Measurements from ENCODE around the gene LDAH. TPM values are rescaled to one million over a fixed set of nuclear protein-coding genes. Genes with fewer than 3 reads are reported as not detected.

LDAH gene
- total and polyA plus RNA-seq, 10 of the 15 experiments (the other 5 are each of a cell fraction or from before 2014, with no cell fraction given) = 17.9 to 44.7 (median 30.0) TPM

DNA sequence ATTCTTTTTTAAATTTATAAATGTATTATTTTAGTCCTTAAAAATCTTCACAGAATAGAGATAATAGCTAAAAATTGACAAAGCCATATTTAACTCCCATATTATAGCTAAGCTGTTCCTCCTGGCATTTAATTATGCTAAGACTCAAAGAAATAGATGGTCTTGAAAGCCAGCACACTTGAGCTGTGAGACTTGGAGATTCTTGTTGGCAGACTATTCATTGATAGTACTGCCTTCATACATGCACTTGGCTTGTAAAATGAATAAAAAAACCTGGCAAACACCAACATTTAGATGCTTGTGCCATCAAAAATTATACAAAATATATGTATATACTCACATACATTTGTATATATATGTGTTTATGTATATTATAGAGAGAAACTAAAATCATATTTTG is 9.7 kb upstream of the LDAH start:
- TF ChIP-seq TCF3 (IDR thresholded peaks at IDR 0.05; ENCODE audit: borderline replicate concordance, insufficient read depth, low read depth, low read length) (no peak), PAX8 (IDR thresholded peaks at IDR 0.05) (no peak), RBBP5 (conservative IDR thresholded peaks at IDR 0.05) (no peak), BACH1 (IDR thresholded peaks at IDR 0.05; ENCODE audit: borderline replicate concordance) (no peak), NR2F1 (conservative IDR thresholded peaks at IDR 0.05) (no peak), RCOR1 (conservative IDR thresholded peaks at IDR 0.05; ENCODE audit: low read depth, low read length) (no peak), SREBF1 (IDR thresholded peaks at IDR 0.05; ENCODE audit: low read length) (no peak)
- ChIA-PET SMC1A (ENCODE audit: uncharacterized antibody, unreplicated experiment) (interaction anchor here (1.1 kb wide), 1 partner anchor 88 kb away, joined by 3 read pairs; no protein-coding TSS in a partner anchor), RAD21 (ENCODE audit: unreplicated experiment) (no interaction called here), POLR2A (no interaction called here), CTCF (interaction anchor here (1.1 kb wide), 1 partner anchor 45 kb away, joined by 3 read pairs; no protein-coding TSS in a partner anchor)
- H3K4me3 ChIP-seq = no peak overlapping the region
- FAIRE-seq = no peak
- H3K4me1 ChIP-seq (ENCODE audit: control insufficient read depth, insufficient read depth, low read length) = no peaks in the 10 kb centered on the region
- no peak for DNase-seq (ENCODE audit: low read depth, low spot score)
- H2AFZ ChIP-seq (ENCODE audit: control insufficient read depth, low read depth, low read length) = no peak overlapping the region
- no peak for ATAC-seq
- no TSS peak for BruUV-seq (replicated peaks)
- H3K4me2 ChIP-seq (ENCODE audit: control insufficient read depth, insufficient read depth) = no peak overlapping the region
- no peaks in the 10 kb centered on the region for H3K9me3 ChIP-seq (replicated peaks; ENCODE audit: control insufficient read depth, insufficient read depth, low read length)
- H3K27me3 ChIP-seq (replicated peaks in 1 of 2; ENCODE audit: control insufficient read depth in 2 of 2, insufficient read depth in 2 of 2, low read length in 1 of 2) = no peaks in the 10 kb centered on the region
- no peaks in the 10 kb centered on the region for H3K79me2 ChIP-seq (ENCODE audit: control insufficient read depth, insufficient read depth, low read length)
- H3K36me3 ChIP-seq (ENCODE audit: control insufficient read depth in 2 of 2, insufficient read depth in 2 of 2, low read length in 1 of 2) = no peaks in the 10 kb centered on the region
- H3K27ac ChIP-seq (ENCODE audit: control insufficient read depth, insufficient read depth) = no peak overlapping the region
- H3K9ac ChIP-seq (ENCODE audit: control insufficient read depth, insufficient read depth, low read length) = no peak overlapping the region
- intact Hi-C loops (cut with micrococcal nuclease; ENCODE audit: unreplicated experiment) (no loop called here), in situ Hi-C loops (cut with MboI) (no loop called here)
- H4K20me1 ChIP-seq (ENCODE audit: control insufficient read depth, insufficient read depth) = no peaks in the 10 kb centered on the region

DNA sequence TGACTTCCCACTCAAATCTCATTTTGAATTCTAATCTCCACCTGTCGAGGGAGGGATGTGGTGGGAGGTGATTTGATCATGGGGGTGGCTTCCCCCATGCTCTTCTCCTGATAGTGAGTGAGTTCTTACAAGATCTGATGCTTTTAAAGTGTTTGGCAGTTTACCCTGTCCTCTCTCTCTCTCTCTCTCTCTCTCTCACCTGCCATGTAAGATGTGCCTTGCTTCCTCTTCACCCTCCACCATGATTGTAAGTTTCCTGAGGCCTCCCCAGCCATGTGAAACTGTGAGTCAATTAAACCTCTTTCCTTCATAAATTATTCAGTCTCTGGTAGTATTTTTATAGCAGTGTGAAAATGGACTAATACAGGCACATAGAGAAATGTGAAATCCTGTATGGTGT is 7.0 kb upstream of the LDAH start:
- Histone ChIP-seq H3K4me3 (no peak overlapping the region), H3K27me3 (replicated peaks in 1 of 2; ENCODE audit: control insufficient read depth in 2 of 2, insufficient read depth in 2 of 2, low read length in 1 of 2) (no peaks in the 10 kb centered on the region), H3K79me2 (ENCODE audit: control insufficient read depth, insufficient read depth, low read length) (no peaks in the 10 kb centered on the region), H3K9me3 (replicated peaks; ENCODE audit: control insufficient read depth, insufficient read depth, low read length) (no peaks in the 10 kb centered on the region), H4K20me1 (ENCODE audit: control insufficient read depth, insufficient read depth) (no peaks in the 10 kb centered on the region), H3K27ac (ENCODE audit: control insufficient read depth, insufficient read depth) (no peak overlapping the region), H3K4me1 (ENCODE audit: control insufficient read depth, insufficient read depth, low read length) (no peaks in the 10 kb centered on the region), H3K9ac (ENCODE audit: control insufficient read depth, insufficient read depth, low read length) (no peak overlapping the region), H2AFZ (ENCODE audit: control insufficient read depth, low read depth, low read length) (no peak overlapping the region), H3K4me2 (ENCODE audit: control insufficient read depth, insufficient read depth) (no peak overlapping the region), H3K36me3 (ENCODE audit: control insufficient read depth in 2 of 2, insufficient read depth in 2 of 2, low read length in 1 of 2) (no peaks in the 10 kb centered on the region)
- in situ Hi-C loops (cut with MboI) (no loop called here), intact Hi-C loops (cut with micrococcal nuclease; ENCODE audit: unreplicated experiment) (loop anchor here (10.0 kb wide), 1 partner anchor 385 kb away; the partner anchor contains the start of gene RHOB)
- ChIA-PET SMC1A (ENCODE audit: uncharacterized antibody, unreplicated experiment) (no interaction called here), RAD21 (ENCODE audit: unreplicated experiment) (no interaction called here), CTCF (interaction anchor here (0.7 kb wide), 1 partner anchor 15 kb away, joined by 3 read pairs; no protein-coding TSS in a partner anchor), POLR2A (no interaction called here)
- ATAC-seq (no peak), DNase-seq (ENCODE audit: low read depth, low spot score) (no peak), FAIRE-seq (no peak)
- no TSS peak for BruUV-seq (replicated peaks)
- WGBS (ENCODE audit: insufficient coverage, insufficient replicate concordance, low lambda C conversion rate, missing lambda C conversion rate) = 0% methylated on average over 1 of the region's 1 CpG
- TF ChIP-seq, protein P1, sequence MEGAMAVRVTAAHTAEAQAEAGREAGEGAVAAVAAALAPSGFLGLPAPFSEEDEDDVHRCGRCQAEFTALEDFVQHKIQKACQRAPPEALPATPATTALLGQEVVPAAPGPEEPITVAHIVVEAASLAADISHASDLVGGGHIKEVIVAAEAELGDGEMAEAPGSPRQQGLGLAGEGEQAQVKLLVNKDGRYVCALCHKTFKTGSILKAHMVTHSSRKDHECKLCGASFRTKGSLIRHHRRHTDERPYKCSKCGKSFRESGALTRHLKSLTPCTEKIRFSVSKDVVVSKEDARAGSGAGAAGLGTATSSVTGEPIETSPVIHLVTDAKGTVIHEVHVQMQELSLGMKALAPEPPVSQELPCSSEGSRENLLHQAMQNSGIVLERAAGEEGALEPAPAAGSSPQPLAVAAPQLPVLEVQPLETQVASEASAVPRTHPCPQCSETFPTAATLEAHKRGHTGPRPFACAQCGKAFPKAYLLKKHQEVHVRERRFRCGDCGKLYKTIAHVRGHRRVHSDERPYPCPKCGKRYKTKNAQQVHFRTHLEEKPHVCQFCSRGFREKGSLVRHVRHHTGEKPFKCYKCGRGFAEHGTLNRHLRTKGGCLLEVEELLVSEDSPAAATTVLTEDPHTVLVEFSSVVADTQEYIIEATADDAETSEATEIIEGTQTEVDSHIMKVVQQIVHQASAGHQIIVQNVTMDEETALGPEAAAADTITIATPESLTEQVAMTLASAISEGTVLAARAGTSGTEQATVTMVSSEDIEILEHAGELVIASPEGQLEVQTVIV (IDR thresholded peaks at IDR 0.05; ENCODE audit: borderline replicate concordance, partially characterized antibody) = no peak
- TF ChIP-seq, protein P2, sequence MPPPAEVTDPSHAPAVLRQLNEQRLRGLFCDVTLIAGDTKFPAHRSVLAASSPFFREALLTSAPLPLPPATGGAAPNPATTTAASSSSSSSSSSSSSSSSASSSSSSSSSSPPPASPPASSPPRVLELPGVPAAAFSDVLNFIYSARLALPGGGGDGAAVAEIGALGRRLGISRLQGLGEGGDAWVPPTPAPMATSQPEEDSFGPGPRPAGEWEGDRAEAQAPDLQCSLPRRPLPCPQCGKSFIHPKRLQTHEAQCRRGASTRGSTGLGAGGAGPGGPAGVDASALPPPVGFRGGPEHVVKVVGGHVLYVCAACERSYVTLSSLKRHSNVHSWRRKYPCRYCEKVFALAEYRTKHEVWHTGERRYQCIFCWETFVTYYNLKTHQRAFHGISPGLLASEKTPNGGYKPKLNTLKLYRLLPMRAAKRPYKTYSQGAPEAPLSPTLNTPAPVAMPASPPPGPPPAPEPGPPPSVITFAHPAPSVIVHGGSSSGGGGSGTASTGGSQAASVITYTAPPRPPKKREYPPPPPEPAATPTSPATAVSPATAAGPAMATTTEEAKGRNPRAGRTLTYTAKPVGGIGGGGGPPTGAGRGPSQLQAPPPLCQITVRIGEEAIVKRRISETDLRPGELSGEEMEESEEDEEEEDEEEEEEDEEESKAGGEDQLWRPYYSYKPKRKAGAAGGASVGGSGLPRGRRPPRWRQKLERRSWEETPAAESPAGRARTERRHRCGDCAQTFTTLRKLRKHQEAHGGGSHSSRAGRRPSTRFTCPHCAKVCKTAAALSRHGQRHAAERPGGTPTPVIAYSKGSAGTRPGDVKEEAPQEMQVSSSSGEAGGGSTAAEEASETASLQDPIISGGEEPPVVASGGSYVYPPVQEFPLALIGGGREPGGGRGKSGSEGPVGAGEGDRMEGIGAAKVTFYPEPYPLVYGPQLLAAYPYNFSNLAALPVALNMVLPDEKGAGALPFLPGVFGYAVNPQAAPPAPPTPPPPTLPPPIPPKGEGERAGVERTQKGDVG (CRISPR knock-in tag; IDR thresholded peaks at IDR 0.05) = no peak
- TF ChIP-seq KDM1A (IDR thresholded peaks at IDR 0.05; ENCODE audit: borderline replicate concordance) (no peak), SMARCA5 (IDR thresholded peaks at IDR 0.05) (no peak)

Data from GM12878 (cell line).